ENCODE measurements around the gene AMBP.

Gene AMBP

DNA sequence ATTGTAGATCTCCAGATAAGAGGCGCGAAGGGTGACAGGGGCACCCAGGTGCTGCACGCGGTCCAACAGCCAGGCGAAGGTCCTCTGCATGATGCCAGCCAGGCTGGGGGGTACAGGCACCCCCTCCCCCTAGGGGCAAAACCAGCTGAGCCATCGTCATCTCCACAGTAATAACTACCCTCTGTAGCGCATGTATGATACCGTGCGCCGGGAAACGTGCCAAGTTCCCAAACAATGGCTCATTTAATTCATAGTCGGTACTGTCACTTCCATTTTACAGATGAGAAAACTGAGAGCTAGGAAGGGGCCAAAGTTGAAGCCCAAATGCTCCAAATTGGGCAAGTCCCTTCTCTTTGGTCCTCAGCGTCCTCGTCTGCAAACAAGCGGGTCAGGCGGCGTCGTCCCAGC lies 19.5 kb upstream of the AMBP start:
- no peaks in the 10 kb centered on the region for H3K4me1 ChIP-seq (ENCODE audit: control insufficient read depth, low read length)
- no peaks in the 10 kb centered on the region for H3K36me3 ChIP-seq (ENCODE audit: control insufficient read depth, low read length)
- no peaks in the 10 kb centered on the region for H3K79me2 ChIP-seq (ENCODE audit: control insufficient read depth, low read length)
- TF ChIP-seq, protein P1, sequence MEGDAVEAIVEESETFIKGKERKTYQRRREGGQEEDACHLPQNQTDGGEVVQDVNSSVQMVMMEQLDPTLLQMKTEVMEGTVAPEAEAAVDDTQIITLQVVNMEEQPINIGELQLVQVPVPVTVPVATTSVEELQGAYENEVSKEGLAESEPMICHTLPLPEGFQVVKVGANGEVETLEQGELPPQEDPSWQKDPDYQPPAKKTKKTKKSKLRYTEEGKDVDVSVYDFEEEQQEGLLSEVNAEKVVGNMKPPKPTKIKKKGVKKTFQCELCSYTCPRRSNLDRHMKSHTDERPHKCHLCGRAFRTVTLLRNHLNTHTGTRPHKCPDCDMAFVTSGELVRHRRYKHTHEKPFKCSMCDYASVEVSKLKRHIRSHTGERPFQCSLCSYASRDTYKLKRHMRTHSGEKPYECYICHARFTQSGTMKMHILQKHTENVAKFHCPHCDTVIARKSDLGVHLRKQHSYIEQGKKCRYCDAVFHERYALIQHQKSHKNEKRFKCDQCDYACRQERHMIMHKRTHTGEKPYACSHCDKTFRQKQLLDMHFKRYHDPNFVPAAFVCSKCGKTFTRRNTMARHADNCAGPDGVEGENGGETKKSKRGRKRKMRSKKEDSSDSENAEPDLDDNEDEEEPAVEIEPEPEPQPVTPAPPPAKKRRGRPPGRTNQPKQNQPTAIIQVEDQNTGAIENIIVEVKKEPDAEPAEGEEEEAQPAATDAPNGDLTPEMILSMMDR (IDR thresholded peaks at IDR 0.05; ENCODE audit: low read depth, low read length, poor library complexity, severe bottlenecking): no peak
- no peak for TF ChIP-seq EZH2phosphoT487 (IDR thresholded peaks at IDR 0.05; ENCODE audit: borderline replicate concordance, low read length)
- H3K9me3 ChIP-seq (ENCODE audit: control insufficient read depth, insufficient read depth, low read length): no peaks in the 10 kb centered on the region; the same call in 1 of the 2 replicates
- no peaks in the 10 kb centered on the region for H3K9me2 ChIP-seq (replicated peaks; ENCODE audit: control insufficient read depth, low read length)
- H3K27me3 ChIP-seq (ENCODE audit: control insufficient read depth, low read length): no peaks in the 10 kb centered on the region
- H4K20me1 ChIP-seq (ENCODE audit: control insufficient read depth, insufficient read depth, low read depth, low read length): no peaks in the 10 kb centered on the region
- H3F3A ChIP-seq (ENCODE audit: control insufficient read depth, insufficient read depth): no peaks in the 10 kb centered on the region
- no peak overlapping the region for H3K4me3 ChIP-seq (ENCODE audit: low read length)
- no peak overlapping the region for H3K4me2 ChIP-seq (ENCODE audit: low read length)
- H3K27ac ChIP-seq (ENCODE audit: low read depth, low read length): no peak overlapping the region

DNA sequence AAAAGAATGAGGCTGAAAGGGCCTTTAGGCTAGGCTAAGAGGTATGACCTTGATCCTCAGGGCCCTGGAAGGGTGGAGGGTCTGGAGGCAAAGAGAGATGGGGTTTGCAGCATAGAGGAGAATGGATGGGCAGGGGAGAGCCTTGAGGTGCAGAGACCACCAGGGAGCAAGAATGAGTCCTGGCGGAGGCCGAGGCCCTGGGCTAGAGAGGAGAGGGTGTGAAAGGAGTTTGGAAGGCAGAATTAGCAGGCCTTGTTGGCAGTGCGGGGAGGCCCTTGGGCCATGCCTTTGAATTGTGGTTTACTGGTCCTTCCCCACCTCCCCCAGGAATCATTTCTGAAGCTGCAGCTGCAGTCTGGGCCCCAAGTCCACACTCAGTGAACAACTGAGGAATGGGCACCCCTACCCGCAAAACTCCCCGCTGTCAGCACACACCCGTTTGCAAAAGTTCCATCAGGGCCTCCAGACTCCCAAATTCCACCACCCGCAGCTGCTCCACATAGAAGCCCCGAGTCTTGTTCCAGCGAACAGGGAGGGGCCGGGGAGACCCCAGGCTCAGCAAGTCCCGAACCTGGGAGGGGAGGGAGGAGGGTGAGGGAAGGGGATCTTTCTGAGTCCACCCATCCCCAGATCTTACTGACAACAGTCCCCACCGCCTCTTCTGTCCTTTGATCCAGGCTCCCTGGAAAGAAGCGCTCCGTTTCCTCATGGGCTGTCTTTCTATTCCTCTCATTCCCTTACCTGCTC lies 18.9 kb upstream of the AMBP start:
- Histone ChIP-seq H3K79me2 (ENCODE audit: control insufficient read depth, low read length) (no peaks in the 10 kb centered on the region), H3F3A (ENCODE audit: control insufficient read depth, insufficient read depth) (no peaks in the 10 kb centered on the region), H3K4me3 (ENCODE audit: low read length) (no peak overlapping the region), H3K27ac (ENCODE audit: low read depth, low read length) (no peak overlapping the region), H3K9me2 (replicated peaks; ENCODE audit: control insufficient read depth, low read length) (no peaks in the 10 kb centered on the region), H3K4me1 (ENCODE audit: control insufficient read depth, low read length) (no peaks in the 10 kb centered on the region), H3K4me2 (ENCODE audit: low read length) (no peak overlapping the region), H3K36me3 (ENCODE audit: control insufficient read depth, low read length) (no peaks in the 10 kb centered on the region), H3K9me3 (ENCODE audit: control insufficient read depth, insufficient read depth, low read length) (no peaks in the 10 kb centered on the region; the same call in 1 of the 2 replicates), H3K27me3 (ENCODE audit: control insufficient read depth, low read length) (no peaks in the 10 kb centered on the region), H4K20me1 (ENCODE audit: control insufficient read depth, insufficient read depth, low read depth, low read length) (no peaks in the 10 kb centered on the region)
- TF ChIP-seq, protein P1 (IDR thresholded peaks at IDR 0.05; ENCODE audit: low read depth, low read length, poor library complexity, severe bottlenecking): no peak
- no peak for TF ChIP-seq EZH2phosphoT487 (IDR thresholded peaks at IDR 0.05; ENCODE audit: borderline replicate concordance, low read length)

DNA sequence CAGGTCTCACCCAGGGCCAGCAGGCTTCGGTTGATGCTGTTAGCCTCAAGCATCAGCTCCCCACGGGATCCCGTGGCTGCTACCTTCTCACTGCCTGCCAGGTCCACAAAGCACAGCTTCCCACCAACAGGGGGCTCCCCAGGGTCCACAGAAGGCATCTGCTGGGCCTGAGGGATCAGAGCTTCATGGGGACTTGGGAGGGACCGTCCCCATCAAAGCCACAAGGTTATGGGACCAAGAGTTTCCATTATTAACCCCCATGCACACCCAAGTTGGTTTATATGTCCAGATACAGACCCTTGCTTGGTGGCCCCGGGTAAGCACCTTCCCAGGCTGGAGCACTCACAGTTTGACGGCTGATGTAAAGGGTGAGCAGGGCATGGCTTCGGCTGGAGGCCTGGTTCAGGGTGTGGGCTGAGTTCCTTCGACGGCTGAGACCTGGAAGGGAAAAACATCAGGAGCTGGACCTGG lies 18.0 kb upstream of the AMBP start:
- no peaks in the 10 kb centered on the region for H3F3A ChIP-seq (ENCODE audit: control insufficient read depth, insufficient read depth)
- no peak overlapping the region for H3K4me3 ChIP-seq (ENCODE audit: low read length)
- H3K9me3 ChIP-seq (ENCODE audit: control insufficient read depth, insufficient read depth, low read length): no peaks in the 10 kb centered on the region
- no peaks in the 10 kb centered on the region for H3K9me2 ChIP-seq (replicated peaks; ENCODE audit: control insufficient read depth, low read length)
- no peaks in the 10 kb centered on the region for H3K79me2 ChIP-seq (ENCODE audit: control insufficient read depth, low read length)
- no peaks in the 10 kb centered on the region for H4K20me1 ChIP-seq (ENCODE audit: control insufficient read depth, insufficient read depth, low read depth, low read length)
- H3K27me3 ChIP-seq (ENCODE audit: control insufficient read depth, low read length): no peaks in the 10 kb centered on the region
- no peak overlapping the region for H3K27ac ChIP-seq (ENCODE audit: low read depth, low read length)
- H3K36me3 ChIP-seq (ENCODE audit: control insufficient read depth, low read length): no peaks in the 10 kb centered on the region
- no peaks in the 10 kb centered on the region for H3K4me1 ChIP-seq (ENCODE audit: control insufficient read depth, low read length)
- TF ChIP-seq, protein P1 (IDR thresholded peaks at IDR 0.05; ENCODE audit: low read depth, low read length, poor library complexity, severe bottlenecking): peak; percentile 30
- TF ChIP-seq EZH2phosphoT487 (IDR thresholded peaks at IDR 0.05; ENCODE audit: borderline replicate concordance, low read length): no peak
- no peak overlapping the region for H3K4me2 ChIP-seq (ENCODE audit: low read length)

Data from DOHH2 (cell line).